ENCODE data around the gene LTBP2.

LTBP2 gene

GRCh38 chr14:74587363-74587707 lies 24.7 kb downstream of the LTBP2 start:
- DNase-seq: no peak

- no peak for DNase-seq
Measured at GRCh38 chr14:74586681-74587362, 25.2 kb downstream of the LTBP2 start.

GRCh38 chr14:74585406-74586335 lies 26.4 kb downstream of the LTBP2 start:
- no peak for DNase-seq

DNA sequence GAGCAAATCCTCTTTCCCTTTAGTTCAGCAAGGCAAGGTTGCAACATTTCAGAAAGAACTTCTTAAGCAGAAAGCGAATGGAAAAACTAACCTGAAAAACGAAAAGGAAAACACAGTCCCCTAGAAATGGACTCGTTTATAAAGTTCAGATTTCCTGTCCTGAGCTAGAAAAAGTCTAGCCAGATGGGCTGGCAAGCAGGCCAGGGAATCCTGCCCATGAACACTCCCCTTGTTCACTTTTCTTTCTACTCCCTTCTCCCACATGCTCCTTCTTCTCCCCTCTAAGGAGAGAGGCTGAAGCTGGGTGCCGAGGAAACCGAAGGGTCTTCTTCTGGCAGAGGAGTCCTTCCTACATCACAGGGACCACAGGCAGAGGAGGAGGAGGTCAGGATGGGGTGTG lies 27.1 kb downstream of the LTBP2 start:
- DNase-seq: no peak

- no peak for DNase-seq
Measured at GRCh38 chr14:74583689-74584434, 28.2 kb downstream of the LTBP2 start.

- DNase-seq: no peak
Measured at GRCh38 chr14:74582910-74583581, 29.0 kb downstream of the LTBP2 start.

- DNase-seq: no peak
Measured at GRCh38 chr14:74580275-74580672, 31.8 kb downstream of the LTBP2 start.

DNA sequence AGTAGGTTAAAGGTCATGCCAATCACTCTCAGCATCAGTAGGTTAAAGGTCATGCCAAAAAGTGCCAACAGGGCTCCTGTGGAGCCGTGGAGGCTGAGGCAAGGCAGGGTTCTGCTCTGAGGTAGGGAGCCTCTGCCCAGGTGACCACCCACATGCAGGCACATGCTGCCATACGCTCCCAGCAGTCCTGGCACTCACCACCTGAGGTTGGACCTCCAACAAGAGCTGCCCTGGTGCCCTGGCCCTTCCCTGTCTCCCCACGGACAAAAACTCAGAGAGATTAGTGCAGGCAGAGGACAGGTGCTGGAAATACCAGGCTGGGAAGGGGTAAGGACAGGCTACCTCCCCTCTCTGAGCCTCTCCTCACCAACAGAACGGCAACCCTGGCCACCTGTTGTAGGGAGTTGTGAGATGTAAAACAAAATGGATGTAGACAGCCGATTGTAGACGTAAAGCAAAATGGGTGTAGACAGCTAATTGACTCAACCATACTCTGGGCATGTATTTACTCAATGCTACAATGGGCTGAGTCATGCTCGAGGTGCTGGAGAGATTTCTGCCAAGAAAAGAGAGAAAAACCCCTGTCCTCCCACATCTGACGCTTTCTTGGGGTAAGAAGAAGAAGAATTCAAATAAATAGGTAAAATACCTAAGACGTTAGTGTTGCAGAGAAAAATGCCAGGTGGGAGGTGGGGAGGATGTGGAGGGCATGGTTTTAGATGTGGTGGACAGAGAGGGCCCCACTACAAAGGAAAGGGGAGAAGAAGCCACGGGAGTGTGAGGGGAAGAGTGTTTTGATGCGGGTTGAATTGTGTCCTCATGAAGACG lies 32.4 kb downstream of the LTBP2 start:
- DNase-seq: no peak

GRCh38 chr14:74578479-74578878 lies 33.6 kb downstream of the LTBP2 start:
- no peak for DNase-seq

GRCh38 chr14:74577948-74578275 lies 34.1 kb downstream of the LTBP2 start:
- no peak for DNase-seq

DNA sequence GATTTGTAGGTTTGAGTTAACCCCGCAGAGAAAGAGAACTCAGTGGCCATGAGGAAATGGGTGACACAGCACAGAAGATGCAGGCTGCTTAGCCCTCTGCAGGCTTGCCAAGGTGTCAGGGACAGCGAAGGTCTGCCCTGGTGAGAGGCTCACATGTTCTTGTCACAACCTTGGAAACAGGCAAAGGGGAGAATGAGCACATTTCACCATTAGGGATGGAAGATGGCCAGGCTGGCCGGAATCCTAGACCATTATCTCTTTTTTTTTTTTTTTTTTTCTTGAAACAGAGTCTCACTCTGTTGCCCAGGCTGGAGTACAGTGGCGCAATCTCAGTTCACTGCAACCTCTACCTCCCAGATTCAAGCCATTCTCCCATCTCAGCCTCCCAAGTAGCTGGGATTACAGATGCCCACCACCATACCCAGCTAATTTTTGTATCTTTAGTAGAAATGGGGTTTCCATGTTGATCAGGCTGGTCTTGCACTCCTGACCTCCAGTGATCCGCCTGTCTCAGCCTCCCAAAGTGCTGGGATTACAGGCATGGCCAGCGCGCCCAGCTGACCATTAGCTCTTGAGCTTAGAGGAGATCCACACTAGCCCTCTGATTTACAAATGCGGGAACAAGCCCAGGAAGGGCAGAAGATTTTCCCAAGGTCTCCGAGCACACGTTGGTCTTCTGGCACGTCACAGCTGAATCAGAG lies 34.6 kb downstream of the LTBP2 start:
- no peak for DNase-seq

GRCh38 chr14:74575936-74576335 lies 36.1 kb downstream of the LTBP2 start:
- no peak for DNase-seq

GRCh38 chr14:74575507-74575906 lies 36.5 kb downstream of the LTBP2 start:
- DNase-seq: no peak

DNA sequence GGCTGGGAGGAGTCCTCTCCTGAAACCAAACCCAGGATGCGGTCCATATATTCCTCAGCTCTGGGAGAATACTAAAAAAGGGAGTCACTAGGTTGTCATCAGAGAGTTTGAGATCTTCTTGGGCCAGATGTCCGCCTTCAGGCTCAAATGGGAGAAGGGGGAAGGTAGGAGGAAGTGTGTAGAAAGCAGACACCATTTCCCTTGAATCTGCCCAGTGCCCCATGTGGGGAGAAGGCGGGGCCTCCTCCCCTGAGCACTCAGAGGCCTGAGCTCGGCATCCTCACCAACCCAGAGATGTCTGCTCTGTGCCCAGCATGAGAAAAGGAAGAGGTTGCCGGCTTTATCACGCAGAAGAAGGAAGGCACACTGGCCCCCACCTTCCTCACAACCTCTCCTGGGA lies 37.3 kb downstream of the LTBP2 start:
- DNase-seq: no peak

DNA sequence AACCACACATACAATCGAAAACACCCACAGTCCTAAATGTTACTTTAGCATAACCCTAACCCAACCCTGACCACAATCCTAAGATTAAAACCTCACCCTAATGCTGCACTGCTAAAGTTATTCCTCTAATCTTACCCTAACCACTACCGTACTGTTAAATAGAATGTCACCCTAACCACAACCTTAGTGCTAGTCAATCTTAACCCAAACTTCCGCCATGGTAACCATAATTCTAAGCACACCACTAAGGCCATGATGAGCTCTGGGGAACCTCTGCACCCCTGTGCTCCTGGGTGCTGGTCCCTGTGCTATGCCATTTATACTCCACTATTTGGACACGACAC lies 38.0 kb downstream of the LTBP2 start:
- peak; percentile 43 for DNase-seq

DNA sequence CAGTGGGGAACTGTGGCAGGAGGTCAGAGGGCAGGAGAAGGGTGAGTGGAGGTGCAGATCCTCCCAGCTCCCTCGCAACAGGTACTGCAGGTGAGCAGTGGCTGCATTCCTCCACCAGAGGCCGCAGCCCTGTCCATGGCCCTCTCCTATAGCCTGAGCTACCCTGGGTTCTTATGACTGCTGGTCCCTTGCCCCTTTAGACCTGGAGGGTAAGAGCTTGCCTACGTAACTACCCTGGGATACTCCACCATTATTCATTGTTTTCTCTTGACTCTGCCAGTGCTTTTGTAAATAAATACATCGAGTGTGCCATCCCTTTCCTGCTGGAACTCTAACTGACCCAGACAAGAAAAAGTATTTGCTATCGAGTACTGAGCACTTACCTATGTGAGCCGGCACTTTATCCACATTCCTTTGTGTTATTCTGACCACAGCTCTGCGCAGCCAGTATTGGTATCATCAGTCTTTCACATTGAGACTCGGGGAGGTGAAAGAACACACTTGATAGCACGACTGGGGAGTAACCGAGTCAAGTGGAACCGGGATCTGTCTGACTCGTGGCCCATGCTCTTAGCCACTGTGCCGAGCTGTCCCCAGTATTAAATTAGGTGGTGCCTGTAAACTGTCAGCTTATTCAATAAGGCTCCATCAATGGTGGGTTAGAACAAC lies 38.5 kb downstream of the LTBP2 start:
- DNase-seq: no peak

DNA sequence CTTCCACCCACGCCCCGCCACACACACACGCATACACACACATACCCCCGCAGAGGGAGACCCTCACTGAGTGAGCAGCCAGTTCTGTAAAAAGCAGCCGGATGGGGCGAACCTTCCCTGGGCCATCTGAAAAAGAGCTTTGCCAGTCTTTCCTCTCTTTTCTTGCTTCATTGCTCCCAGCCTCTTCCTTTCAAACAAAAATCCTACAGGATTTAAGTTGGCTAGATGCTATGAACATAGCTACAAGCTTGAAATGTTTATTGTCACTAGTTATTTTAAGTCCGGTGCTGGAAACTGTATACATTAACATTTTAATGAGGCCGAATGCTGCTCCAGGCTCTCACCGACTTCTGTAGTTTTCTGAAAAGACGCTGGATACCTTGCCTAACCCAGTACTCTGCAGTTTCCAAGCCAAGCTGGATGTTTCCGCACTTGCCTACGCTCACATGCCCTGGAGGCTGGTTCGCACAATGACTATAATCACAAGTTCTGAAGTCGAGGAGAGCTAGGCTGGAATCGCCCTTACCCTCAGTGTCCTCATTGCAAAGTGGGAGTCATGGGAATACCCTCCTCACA lies 39.2 kb downstream of the LTBP2 start:
- no peak for DNase-seq

DNA sequence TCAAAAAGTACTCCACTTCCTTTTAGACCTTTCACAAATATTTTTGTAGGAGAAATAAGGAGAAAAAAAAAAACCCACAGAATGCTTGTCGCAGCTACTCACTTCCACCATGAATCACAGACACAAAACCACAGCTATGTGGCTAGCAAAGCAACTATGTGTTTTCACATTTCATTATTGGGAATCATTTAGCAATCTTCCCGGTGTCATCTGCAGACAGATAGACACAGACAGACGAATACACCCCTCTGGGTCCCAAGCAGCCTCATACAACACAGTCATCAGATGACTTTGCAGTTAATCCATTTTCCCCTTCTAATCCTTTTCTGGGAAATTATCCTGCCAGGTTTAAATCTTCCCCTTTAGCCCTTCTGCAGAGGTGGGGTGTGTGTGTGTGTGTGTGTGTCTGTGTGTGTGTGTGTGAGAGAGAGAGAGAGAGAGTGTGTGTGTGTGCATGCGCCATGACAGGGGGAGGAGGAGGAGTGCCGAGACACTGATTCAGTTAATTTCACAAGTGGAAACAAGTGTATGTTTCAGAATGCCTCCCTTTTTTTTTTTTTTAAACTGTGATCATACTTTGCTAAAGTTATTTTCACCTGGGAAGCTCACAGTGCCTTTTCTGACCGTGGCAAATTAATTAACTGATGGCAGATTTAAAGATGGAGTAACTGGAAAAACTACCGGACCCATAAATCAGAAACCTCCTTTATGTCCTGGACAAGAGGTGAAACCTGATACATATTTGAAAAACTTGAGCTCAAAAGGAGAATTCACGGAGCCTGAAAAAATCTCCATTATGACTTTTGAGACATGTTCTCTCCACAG lies 39.9 kb downstream of the LTBP2 start:
- DNase-seq: no peak

- DNase-seq: no peak
Measured at GRCh38 chr14:74571441-74571841, 40.6 kb downstream of the LTBP2 start.

DNA sequence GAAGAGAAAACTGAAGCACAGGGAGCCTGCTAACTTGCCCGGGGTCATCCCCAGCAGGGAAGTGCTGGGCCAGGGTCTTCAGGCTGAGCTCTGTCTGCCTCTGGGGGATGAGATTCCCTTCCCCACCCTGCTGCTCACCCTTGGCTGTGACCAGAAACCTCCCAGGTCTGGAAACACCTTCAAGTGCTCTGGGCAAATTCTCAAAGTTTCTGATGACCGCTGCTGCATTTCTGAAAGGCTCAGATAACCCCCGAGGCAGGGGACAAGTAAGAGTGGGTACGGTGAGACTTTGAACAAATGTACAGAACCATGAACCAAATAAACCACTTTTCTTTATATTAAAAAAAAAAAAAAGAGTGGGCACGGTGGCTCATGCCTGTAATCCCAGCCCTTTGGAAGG lies 41.3 kb downstream of the LTBP2 start:
- DNase-seq: no peak

All from CD4-positive, alpha-beta T cell treated with Interleukin-12 subunit alpha and Interleukin-12 subunit beta, for 1 hour (primary cell).